Activated CD4-positive, alpha-beta T cell treated with anti-CD3 and anti-CD28 coated beads, Interleukin-2, amount 10 ng/mL, durations not matched to agents 7 days and 5 days (primary cell): ENCODE results near the gene CHAF1A. TPM values are rescaled to one million over a fixed set of nuclear protein-coding genes. Genes with fewer than 3 reads are reported as not detected.

Source experiments
- CTCF ChIA-PET: fragments of 350-600 bp; sonication (Branson Sonifier 250); formaldehyde crosslinking; loops from one replicate; lab custom pipeline; 2021; ENCODE audit warnings: antibody characterized with exemption; lab: Charles Lee
- POLR2A ChIA-PET: fragments of 350-600 bp; sonication (Branson Sonifier 250); formaldehyde crosslinking; loops from one replicate; lab custom pipeline; 2021; ENCODE audit warnings: antibody characterized with exemption; lab: Charles Lee
- DNase-seq: peaks from one replicate; pipeline ENCODE4 v3.0.0-alpha.2; 2020
- H3K27ac Mint-ChIP-seq: one replicate; pipeline ENCODE4 v1.8.0; 2021; ENCODE audit warnings: mild to moderate bottlenecking, moderate library complexity, mixed read lengths
- H3K27me3 Mint-ChIP-seq: one replicate; pipeline ENCODE4 v1.8.0; 2021; ENCODE audit warnings: mixed read lengths
- H3K36me3 Mint-ChIP-seq: one replicate; pipeline ENCODE4 v1.8.0; 2021; ENCODE audit warnings: low read depth, mixed read lengths
- H3K4me1 Mint-ChIP-seq: one replicate; pipeline ENCODE4 v1.8.0; 2021; ENCODE audit warnings: mixed read lengths
- H3K4me3 Mint-ChIP-seq: one replicate; pipeline ENCODE4 v1.8.0; 2021; ENCODE audit warnings: mild to moderate bottlenecking, moderate library complexity, mixed read lengths
- H3K9me3 Mint-ChIP-seq: one replicate; pipeline ENCODE4 v1.8.0; 2021; ENCODE audit warnings: mixed read lengths
- total RNA-seq, 2 experiments: library from RNA; stranded (reverse); gene quantifications; one replicate each; pipeline ENCODE4 v1.2.3, GENCODE V29; 2021

CHAF1A gene
- total RNA-seq, 2 experiments from 2014 or later: 77.1 to 83.7 TPM

DNA sequence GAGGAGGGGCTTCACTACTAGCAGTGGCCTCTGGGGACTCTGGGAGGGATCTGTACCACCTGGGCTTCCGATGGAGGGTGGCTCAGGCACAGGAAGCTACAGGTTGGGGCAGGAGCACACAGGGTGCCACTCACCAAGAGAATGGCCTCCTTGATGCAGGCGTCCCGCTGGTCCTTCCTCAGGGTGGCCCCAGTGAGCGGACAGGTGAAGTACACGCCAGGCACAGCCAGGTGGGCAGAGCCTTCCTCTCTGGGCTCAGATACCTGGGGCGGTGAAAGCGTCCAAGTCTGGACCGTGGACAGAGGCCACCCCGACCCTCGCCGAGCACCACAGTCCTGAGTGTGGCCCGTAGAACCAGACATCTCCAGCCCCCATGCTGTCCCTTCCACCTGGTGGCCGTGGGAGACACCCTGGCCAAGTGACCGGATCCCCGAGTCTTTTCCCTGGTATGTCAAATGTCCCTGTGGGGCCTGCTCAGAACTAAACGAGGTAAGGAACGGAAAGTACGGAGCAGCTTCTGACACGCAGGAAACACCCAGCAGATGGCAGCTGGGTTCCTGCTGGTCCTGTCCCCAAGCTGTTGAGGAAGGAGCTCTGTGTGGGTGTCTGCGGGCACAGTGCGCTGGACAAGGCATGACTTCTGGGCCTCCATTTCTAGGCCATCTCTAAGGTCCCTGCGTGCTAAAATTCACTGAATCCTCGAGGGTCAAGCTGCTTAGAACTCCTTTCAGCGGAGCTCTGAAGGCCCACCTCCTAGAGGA, 50.0 kb downstream of the CHAF1A start:
- Mint-ChIP-seq H3K4me3 (no peak overlapping the region), H3K27me3 (no peaks in the 10 kb centered on the region), H3K27ac (no peak overlapping the region), H3K36me3 (peaks cover 15% of the 10 kb centered on the region), H3K4me1 (peaks cover 12% of the 10 kb centered on the region), H3K9me3 (no peaks in the 10 kb centered on the region)
- ChIA-PET POLR2A (no interaction called here), CTCF (no interaction called here)
- DNase-seq: no peak

DNA sequence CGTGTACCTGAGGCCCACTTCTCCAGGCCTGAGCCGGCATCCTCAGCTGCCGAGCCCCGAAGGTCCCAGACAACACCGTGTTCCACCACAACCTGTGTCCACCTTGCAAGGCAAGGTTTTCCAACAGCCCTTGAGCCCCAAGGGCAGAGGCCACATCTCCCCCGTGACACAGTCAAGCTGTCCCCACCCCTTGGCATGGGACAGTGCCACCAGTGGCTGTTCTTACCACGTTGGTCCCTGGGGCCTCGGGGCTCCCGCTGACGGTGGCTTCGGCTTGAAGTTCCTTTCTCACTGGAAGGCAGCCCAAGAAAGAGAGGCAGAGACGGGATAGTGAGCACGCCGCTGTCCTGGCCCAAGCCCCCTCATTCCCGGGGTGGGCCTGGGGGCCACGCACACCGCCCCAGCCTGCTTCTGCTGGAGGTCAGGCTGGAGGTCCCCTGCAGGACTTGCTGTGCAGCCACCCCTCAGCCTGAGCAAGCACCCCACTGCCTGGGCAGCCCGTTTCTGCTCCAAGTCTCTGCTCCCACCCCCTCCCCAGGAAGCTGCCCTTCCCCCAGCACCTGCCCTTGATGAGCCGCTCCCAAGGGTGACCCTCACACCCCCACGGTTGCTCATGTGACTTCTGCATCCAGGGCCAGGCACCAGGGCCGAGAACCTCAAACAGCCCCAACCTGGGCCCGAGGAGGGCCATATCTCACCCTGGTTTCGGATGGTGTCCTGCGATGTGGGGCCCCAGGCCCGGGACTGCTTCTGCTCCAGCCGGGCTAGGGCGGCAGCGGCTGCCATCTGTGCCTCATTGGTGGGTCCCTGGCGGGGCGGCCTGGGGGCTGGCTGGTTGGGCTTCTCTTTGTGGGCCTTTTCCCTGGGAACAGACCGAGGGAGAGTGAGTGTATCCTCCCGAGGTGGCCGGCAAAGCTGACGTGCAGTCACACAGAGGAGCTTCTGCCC, 51.1 kb downstream of the CHAF1A start:
- Mint-ChIP-seq H3K4me1 (peaks cover 15% of the 10 kb centered on the region), H3K27me3 (no peaks in the 10 kb centered on the region), H3K27ac (no peak overlapping the region), H3K36me3 (peaks cover 13% of the 10 kb centered on the region), H3K4me3 (no peak overlapping the region), H3K9me3 (no peaks in the 10 kb centered on the region)
- CTCF ChIA-PET: interaction anchor here (1.1 kb wide), 1 partner anchor 16 kb away, joined by 3 read pairs; no protein-coding TSS in a partner anchor
- POLR2A ChIA-PET: no interaction called here
- DNase-seq: no peak

DNA sequence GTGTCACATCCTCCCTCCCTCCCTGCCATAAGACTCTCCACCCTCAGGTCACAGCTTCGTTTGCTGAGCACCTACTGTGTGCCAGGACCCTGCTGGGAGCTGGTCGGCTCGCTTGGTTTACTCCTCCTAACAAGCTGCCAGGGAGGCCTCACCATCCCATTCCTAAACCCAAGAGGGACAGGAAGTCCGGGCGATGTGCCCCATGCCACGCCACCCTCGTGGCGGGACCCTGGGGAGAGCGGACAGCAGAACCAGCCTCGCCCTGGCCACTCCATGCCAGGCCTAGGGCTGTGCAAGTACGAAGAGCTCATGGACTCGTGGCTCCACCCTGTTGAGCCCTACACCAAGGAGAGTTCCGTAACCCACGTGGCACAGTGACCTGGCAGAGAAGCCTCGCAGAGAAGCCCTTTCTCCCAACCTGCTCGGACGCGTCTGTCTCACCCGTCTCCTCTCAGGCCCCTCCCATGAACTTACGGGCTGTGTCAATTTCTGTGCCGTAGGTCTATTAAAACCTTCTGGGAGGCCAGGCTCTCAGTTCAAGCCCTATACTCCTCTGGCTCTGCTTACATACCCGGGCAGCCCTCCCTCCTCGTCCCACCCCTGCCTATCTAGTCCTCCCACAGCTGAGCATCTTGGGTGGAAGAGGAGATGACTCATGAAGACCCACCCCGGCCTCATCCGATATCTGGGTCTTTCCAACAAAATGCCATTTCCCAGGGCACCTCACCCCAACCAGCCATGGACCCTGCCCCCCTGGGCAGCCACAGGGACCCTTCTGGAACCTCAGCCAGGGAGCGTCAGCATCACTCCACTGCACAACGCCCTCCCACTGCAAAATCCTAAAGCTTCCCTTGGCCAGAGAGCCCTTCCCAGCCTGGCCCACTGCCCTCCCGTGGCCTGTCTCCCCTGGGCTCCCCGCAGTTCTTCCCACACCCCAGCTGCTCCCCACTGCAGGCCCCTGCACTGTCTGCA, 52.6 kb downstream of the CHAF1A start:
- peak overlapping the region; percentile 2 for H3K27ac Mint-ChIP-seq
- H3K4me1 Mint-ChIP-seq: peaks cover 15% of the 10 kb centered on the region
- ChIA-PET CTCF (interaction anchor here (0.5 to 1.7 kb wide), 4 partner anchors 41 to 336 kb away, joined by 3 to 4 read pairs (median 4); no protein-coding TSS in a partner anchor), POLR2A (no interaction called here)
- no peak for DNase-seq
- H3K27me3 Mint-ChIP-seq: no peaks in the 10 kb centered on the region
- no peak overlapping the region for H3K4me3 Mint-ChIP-seq
- H3K36me3 Mint-ChIP-seq: peaks cover 6% of the 10 kb centered on the region
- no peaks in the 10 kb centered on the region for H3K9me3 Mint-ChIP-seq

DNA sequence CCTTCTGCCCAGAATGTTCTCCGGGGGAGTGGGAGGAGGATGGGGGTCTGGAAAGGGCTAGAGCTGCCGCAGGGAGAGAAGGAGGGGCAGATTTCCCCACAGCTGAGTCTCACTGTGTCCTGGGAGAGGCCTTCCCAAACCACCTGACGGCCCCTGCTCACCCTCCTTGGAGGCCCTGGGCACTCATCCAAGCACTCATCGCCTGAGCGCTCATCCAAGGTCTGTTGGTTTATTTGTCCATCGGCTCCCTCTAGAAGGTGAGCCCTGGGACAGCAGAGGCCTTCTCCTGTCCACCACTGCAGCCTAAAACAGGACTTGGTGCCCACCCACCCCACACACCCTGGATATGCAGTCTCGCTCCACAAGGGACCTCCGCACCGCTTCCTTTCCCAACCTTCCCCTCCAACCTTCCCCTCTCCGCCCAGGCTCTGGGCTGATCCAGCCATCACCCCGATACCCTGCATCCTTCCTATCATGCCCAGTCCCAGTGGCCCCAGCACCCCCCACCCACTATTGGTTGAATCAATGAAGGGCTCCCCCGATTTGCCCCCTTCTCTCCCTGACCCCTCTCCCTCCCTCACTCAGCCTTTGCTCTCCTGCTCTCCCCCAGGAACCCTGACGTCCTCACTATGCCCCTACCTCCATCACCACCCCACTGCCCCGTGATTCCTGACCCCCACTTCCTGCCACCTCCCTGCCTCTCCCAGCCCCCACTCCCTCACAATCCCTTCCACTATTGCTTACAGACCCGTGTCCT, 53.5 kb downstream of the CHAF1A start:
- DNase-seq: no peak
- H3K36me3 Mint-ChIP-seq: peaks cover 2% of the 10 kb centered on the region
- H3K27me3 Mint-ChIP-seq: no peaks in the 10 kb centered on the region
- peak overlapping the region; percentile 90 for H3K4me3 Mint-ChIP-seq
- peak overlapping the region; percentile 92 for H3K27ac Mint-ChIP-seq
- POLR2A ChIA-PET: no interaction called here
- H3K9me3 Mint-ChIP-seq: no peaks in the 10 kb centered on the region
- H3K4me1 Mint-ChIP-seq: peaks cover 15% of the 10 kb centered on the region
- CTCF ChIA-PET: interaction anchor here (1.7 kb wide), 1 partner anchor 69 kb away, joined by 4 read pairs; no protein-coding TSS in a partner anchor

DNA sequence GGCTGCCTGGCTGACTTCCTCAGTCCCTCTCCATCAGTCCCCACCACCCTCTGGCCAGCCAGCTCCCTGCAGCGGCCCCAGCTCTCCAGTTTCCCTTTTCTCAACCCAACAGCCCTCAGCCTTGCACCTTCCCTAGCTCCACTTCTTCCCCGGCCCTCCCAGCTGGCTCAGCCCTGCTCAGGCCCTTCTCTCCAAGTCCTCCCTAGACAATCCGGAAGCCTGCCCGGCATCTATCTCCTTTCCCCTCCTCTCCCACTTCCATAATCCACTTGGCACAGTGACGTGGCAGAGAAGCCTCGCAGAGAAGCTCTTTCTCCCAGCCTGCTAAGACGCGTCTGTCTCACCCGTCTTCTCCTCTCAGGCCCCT, 54.0 kb downstream of the CHAF1A start:
- Mint-ChIP-seq H3K27me3 (no peaks in the 10 kb centered on the region), H3K9me3 (no peaks in the 10 kb centered on the region), H3K36me3 (no peaks in the 10 kb centered on the region), H3K4me3 (peak overlapping the region; percentile 90), H3K4me1 (peaks cover 15% of the 10 kb centered on the region), H3K27ac (peak overlapping the region; percentile 92)
- CTCF ChIA-PET: interaction anchor here (1.0 kb wide), 1 partner anchor 14 kb away, joined by 3 read pairs; no protein-coding TSS in a partner anchor
- POLR2A ChIA-PET: no interaction called here
- DNase-seq: no peak

DNA sequence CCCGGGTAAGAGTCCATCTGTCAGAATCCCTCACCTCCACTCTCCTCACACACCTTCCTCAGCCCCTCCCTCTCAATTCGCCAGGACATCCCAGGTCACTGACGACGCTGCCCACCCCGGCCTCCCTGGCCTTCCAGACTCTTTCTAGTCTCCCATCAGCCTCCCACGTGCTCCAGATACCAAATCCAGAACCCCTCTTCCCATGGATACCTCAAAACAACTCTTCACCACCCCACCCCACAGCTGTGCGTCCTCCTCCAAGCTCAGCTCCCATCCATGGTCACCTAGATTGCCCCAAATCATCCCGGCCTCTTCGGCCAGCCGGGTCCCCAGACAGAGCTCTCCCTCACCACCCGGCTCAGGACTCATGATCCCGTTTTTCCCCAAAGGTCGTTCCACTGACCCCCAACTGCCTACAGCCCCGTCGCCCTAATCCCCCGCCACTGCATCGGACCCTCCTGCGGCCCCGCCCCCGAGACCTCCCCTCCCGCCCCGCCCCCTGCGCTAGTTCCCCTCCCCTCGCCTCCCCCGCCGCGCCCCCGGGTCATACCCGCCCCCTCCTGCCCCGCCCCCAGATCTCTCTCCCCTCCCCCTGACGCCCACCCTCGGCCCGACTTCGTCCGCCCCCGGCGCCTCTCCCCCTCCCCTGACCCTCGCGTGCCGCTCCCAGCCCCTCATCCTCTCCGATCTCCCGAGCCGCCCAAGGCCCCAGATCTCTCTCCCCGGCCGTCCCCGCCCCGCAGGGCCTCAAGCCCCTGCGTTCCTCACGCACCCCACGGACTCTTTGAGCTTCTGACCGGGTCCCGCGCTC, 54.6 kb downstream of the CHAF1A start:
- CTCF ChIA-PET: interaction anchor here (1.0 kb wide), 1 partner anchor 14 kb away, joined by 3 read pairs; no protein-coding TSS in a partner anchor
- POLR2A ChIA-PET: no interaction called here
- H3K9me3 Mint-ChIP-seq: no peaks in the 10 kb centered on the region
- H3K36me3 Mint-ChIP-seq: no peaks in the 10 kb centered on the region
- no peaks in the 10 kb centered on the region for H3K27me3 Mint-ChIP-seq
- peaks cover 15% of the 10 kb centered on the region for H3K4me1 Mint-ChIP-seq
- peak overlapping the region; percentile 92 for H3K27ac Mint-ChIP-seq
- peak; percentile 54 for DNase-seq
- peak overlapping the region; percentile 90 for H3K4me3 Mint-ChIP-seq

DNA sequence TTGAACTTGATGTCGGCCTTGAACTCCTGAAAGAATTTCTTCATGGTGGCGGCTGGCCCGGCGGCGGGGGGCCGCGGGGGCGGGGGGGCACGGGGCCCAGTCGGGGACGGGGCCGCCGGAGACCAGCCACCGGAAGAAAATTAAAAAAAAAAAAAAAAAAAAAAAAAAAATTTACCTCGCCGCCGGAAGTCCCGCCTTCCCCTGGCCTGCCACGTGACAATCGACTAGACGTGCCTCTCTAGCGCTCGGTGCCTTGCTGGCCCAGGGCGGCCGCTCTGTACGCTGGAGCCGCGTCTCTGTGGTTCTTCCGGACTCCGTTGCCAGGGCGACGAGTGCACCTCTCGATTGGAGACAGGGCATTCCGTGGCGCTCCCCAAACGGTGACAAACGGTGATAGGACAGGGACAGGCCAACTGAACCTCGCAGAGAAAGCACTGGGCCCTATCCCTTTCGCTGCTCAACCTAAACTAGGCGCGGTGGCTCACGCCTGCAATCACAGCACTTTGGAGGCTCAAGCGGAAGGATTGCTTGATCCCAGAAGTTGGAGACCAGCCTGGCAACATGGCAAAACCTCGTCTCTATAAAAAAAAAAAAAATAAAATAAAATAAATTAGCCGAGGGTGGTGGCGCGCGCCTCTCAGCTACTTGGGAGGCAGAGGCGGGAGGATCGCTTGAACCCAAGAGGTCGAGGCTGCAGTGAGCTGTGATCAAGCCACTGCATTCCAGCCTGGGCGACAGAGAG, 55.4 kb downstream of the CHAF1A start, which contains the start of gene UBXN6:
TSS of gene UBXN6 (minus strand) at position 141 of the 742 bp plus-strand sequence. CDS start at position 44, 97 bp downstream.
- H3K9me3 Mint-ChIP-seq: no peaks in the 10 kb centered on the region
- no peaks in the 10 kb centered on the region for H3K36me3 Mint-ChIP-seq
- H3K4me1 Mint-ChIP-seq: peaks cover 15% of the 10 kb centered on the region
- CTCF ChIA-PET: interaction anchor here (1.0 to 1.3 kb wide), 2 partner anchors 13 to 57 kb away, joined by 3 read pairs; no protein-coding TSS in a partner anchor
- peak; percentile 99 for DNase-seq
- H3K27me3 Mint-ChIP-seq: no peaks in the 10 kb centered on the region
- H3K4me3 Mint-ChIP-seq: peak within 1 kb of the TSS; percentile 90
- POLR2A ChIA-PET: no interaction called here
- peak within 1 kb of the TSS; percentile 92 for H3K27ac Mint-ChIP-seq

DNA sequence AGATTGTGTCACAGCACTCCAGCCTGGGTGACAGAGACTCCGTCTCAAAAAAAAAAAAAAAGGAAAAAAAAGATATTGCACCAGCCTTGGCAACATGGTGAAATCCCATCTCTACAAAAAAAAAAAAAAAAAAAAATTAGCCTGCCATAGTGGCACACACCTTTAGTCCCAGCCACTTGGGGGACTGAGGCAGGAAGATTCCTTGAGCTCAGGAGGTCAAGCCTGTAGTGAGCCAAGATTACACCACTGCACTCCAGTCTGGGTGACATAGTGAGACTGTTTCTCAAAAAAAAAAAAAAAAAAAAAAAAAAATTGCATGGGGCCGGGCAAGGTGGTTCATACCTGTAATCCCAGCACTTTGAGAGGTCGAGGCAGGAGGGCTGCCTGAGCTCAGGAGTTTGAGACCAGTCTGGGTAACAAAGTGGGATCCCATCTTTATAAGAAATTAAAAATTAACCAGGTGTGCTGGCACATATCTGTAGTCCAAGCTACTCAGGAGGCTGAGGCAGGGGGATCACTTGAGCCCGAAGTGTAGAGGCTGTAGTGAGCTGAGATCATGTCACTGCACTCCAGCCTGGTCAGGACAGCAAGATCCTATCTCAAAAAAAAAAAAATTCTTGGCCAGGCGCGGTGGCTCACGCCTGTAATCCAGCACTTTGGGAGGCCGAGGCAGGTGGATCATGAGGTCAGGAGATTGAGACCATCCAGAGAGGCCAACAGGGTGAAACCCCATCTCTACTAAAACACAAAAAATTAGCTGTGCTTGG, 62.6 kb downstream of the CHAF1A start:
- no peak for DNase-seq
- H3K36me3 Mint-ChIP-seq: no peaks in the 10 kb centered on the region
- ChIA-PET POLR2A (no interaction called here), CTCF (interaction anchor here (0.6 to 0.7 kb wide), 2 partner anchors 16 to 21 kb away, joined by 3 read pairs; no protein-coding TSS in a partner anchor)
- H3K4me3 Mint-ChIP-seq: no peak overlapping the region
- no peaks in the 10 kb centered on the region for H3K9me3 Mint-ChIP-seq
- no peaks in the 10 kb centered on the region for H3K27me3 Mint-ChIP-seq
- H3K4me1 Mint-ChIP-seq: no peaks in the 10 kb centered on the region
- no peak overlapping the region for H3K27ac Mint-ChIP-seq

DNA sequence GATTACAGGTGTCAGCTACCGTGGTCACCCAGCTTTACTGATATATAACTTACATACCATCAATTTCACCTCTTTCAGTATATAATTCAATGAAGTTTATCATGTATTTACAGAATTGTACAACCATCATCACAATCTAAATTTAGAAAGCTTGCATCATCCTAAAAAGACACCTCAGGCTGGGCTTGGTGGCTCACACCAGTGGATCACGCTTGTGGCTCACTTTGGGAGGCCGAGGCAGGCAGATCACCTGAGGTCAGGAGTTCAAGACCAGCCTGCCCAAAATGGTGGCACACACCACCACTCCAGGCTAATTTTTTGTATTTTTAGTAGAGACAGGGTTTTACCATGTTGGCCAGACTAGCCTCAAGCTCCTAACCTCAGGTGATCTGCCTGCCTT, 65.4 kb downstream of the CHAF1A start:
- no peak for DNase-seq
- Mint-ChIP-seq H3K9me3 (no peaks in the 10 kb centered on the region), H3K4me3 (no peak overlapping the region), H3K27me3 (no peaks in the 10 kb centered on the region), H3K36me3 (no peaks in the 10 kb centered on the region), H3K4me1 (peaks cover 6% of the 10 kb centered on the region), H3K27ac (no peak overlapping the region)
- ChIA-PET CTCF (no interaction called here), POLR2A (no interaction called here)
